Measurements from ENCODE around the gene BICRAL. TPM values are rescaled to one million over a fixed set of nuclear protein-coding genes. Genes with fewer than 3 reads are reported as not detected.

BICRAL gene
- total and polyA plus RNA-seq, 9 of the 15 experiments (the other 6 are each of a cell fraction or from before 2014, with no cell fraction given) = 1.2 to 11.9 (median 5.6) TPM

GRCh38 chr6:42745640-42746462, 36.0 kb upstream of the BICRAL start, which contains the start of gene TBCC (continued):
- no peak for TF ChIP-seq ZNF318 (IDR thresholded peaks at IDR 0.05; ENCODE audit: borderline replicate concordance in 1 of 2, low read depth in 1 of 2)
- TF ChIP-seq NCOA2 (IDR thresholded peaks at IDR 0.05; ENCODE audit: partially characterized antibody in 2 of 2) = no peak
- TF ChIP-seq STAT5A (IDR thresholded peaks at IDR 0.05; ENCODE audit: borderline replicate concordance, low read length) = no peak
- no peak for TF ChIP-seq DDX20 (tag; IDR thresholded peaks at IDR 0.05; ENCODE audit: low read depth)
- TF ChIP-seq PCBP1 (IDR thresholded peaks at IDR 0.05; ENCODE audit: low read depth, low read length, poor library complexity, severe bottlenecking) = no peak
- TF ChIP-seq FOXJ3 (CRISPR knock-in tag; IDR thresholded peaks at IDR 0.05) = no peak
- TF ChIP-seq, protein P1, sequence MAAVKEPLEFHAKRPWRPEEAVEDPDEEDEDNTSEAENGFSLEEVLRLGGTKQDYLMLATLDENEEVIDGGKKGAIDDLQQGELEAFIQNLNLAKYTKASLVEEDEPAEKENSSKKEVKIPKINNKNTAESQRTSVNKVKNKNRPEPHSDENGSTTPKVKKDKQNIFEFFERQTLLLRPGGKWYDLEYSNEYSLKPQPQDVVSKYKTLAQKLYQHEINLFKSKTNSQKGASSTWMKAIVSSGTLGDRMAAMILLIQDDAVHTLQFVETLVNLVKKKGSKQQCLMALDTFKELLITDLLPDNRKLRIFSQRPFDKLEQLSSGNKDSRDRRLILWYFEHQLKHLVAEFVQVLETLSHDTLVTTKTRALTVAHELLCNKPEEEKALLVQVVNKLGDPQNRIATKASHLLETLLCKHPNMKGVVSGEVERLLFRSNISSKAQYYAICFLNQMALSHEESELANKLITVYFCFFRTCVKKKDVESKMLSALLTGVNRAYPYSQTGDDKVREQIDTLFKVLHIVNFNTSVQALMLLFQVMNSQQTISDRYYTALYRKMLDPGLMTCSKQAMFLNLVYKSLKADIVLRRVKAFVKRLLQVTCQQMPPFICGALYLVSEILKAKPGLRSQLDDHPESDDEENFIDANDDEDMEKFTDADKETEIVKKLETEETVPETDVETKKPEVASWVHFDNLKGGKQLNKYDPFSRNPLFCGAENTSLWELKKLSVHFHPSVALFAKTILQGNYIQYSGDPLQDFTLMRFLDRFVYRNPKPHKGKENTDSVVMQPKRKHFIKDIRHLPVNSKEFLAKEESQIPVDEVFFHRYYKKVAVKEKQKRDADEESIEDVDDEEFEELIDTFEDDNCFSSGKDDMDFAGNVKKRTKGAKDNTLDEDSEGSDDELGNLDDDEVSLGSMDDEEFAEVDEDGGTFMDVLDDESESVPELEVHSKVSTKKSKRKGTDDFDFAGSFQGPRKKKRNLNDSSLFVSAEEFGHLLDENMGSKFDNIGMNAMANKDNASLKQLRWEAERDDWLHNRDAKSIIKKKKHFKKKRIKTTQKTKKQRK (IDR thresholded peaks at IDR 0.05; ENCODE audit: borderline replicate concordance, low read depth, low read length) = no peak
- TF ChIP-seq SIN3A (IDR thresholded peaks at IDR 0.05; ENCODE audit: borderline replicate concordance in 2 of 2, control insufficient read depth in 1 of 2, low read depth in 2 of 2, low read length in 2 of 2) = peak in 1 of 2 experiments; percentile 68; a peak in 1 of 4 replicates
- no peak for TF ChIP-seq TCF7 (IDR thresholded peaks at IDR 0.05; ENCODE audit: borderline replicate concordance)
- no peak for TF ChIP-seq ZNF561 (CRISPR knock-in tag; conservative IDR thresholded peaks at IDR 0.05)
- TF ChIP-seq RNF2 (IDR thresholded peaks at IDR 0.05) = no peak
- no peak for TF ChIP-seq ZNF444 (CRISPR knock-in tag; IDR thresholded peaks at IDR 0.05)
- peak; percentile 98 for TF ChIP-seq TAF7 (tag; IDR thresholded peaks at IDR 0.05)
- TF ChIP-seq TFAP4 (CRISPR knock-in tag; IDR thresholded peaks at IDR 0.05; ENCODE audit: borderline replicate concordance) = peak; percentile 35; the same call in 1 of the 2 replicates

Data from K562 (cell line).